HG03520 (cell line): ENCODE measurements around the gene ALKBH5.
"Not testable (repeated sequence)": the region's sequence is repeated elsewhere in the genome, so short reads cannot be mapped to it uniquely, and the experiment has no call there.

Experiments used
- ATAC-seq: cut with Tn5 transposase; IDR thresholded peaks from one replicate; pipeline ENCODE4 v1.9.1; 2021; ENCODE audit warnings: mild to moderate bottlenecking, moderate library complexity; ENCODE audit not compliant: unreplicated experiment

Gene ALKBH5

GRCh38 chr17:18216906-18217305 is 33.3 kb downstream of the ALKBH5 start:
- not testable (repeated sequence) for ATAC-seq

GRCh38 chr17:18217412-18218015 is 33.9 kb downstream of the ALKBH5 start:
- no peak for ATAC-seq

- no peak for ATAC-seq
Observed at GRCh38 chr17:18218756-18219415, 35.3 kb downstream of the ALKBH5 start.

- no peak for ATAC-seq
Observed at GRCh38 chr17:18224053-18224386, 40.4 kb downstream of the ALKBH5 start.

GRCh38 chr17:18224387-18225120 is 40.9 kb downstream of the ALKBH5 start:
- ATAC-seq, result no peak

GRCh38 chr17:18225121-18225641 is 41.6 kb downstream of the ALKBH5 start, which contains the start of gene LLGL1:
TSS of gene LLGL1 (plus strand) at chr17:18225635. CDS start at chr17:18225683, 48 bp downstream.
- ATAC-seq, result peak; percentile 85

GRCh38 chr17:18225642-18226283 is 42.1 kb downstream of the ALKBH5 start:
- peak; percentile 24 for ATAC-seq

GRCh38 chr17:18226284-18226945 is 42.8 kb downstream of the ALKBH5 start:
- ATAC-seq, result no peak

- no peak for ATAC-seq
Observed at GRCh38 chr17:18227635-18228034, 44.0 kb downstream of the ALKBH5 start.

- ATAC-seq, result no peak
Observed at GRCh38 chr17:18228176-18228682, 44.6 kb downstream of the ALKBH5 start.

GRCh38 chr17:18229254-18229653 is 45.6 kb downstream of the ALKBH5 start:
- ATAC-seq, result no peak

GRCh38 chr17:18229771-18230170 is 46.1 kb downstream of the ALKBH5 start:
- no peak for ATAC-seq

GRCh38 chr17:18230288-18231141 is 46.9 kb downstream of the ALKBH5 start:
- ATAC-seq, result no peak

- no peak for ATAC-seq
Observed at GRCh38 chr17:18231164-18231563, 47.5 kb downstream of the ALKBH5 start.

- no peak for ATAC-seq
Observed at GRCh38 chr17:18233803-18234518, 50.3 kb downstream of the ALKBH5 start.

- no peak for ATAC-seq
Observed at GRCh38 chr17:18234853-18235380, 51.3 kb downstream of the ALKBH5 start.

GRCh38 chr17:18235743-18236256 is 52.2 kb downstream of the ALKBH5 start:
- no peak for ATAC-seq

GRCh38 chr17:18236494-18236893 is 52.9 kb downstream of the ALKBH5 start:
- ATAC-seq, result no peak

- no peak for ATAC-seq
Observed at GRCh38 chr17:18237461-18237860, 53.8 kb downstream of the ALKBH5 start.
